Panc1 (cell line): ENCODE measurements around the gene MEX3A. TPM values are rescaled to one million over a fixed set of nuclear protein-coding genes. Genes with fewer than 3 reads are reported as not detected.

Source experiments
- ATAC-seq: fragments of 200-7000 bp; cut with Tn5 transposase; 2 replicates; pipeline ENCODE4 v1.9.1; 2020; ENCODE audit warnings: mild to moderate bottlenecking, moderate library complexity
- BruUV-seq: library from RNA; stranded (reverse); fragments of 400-500 nt; replicated peaks from 2 replicates; lab custom pipeline; 2021; lab: Mats Ljungman, UMichigan
- CTCF ChIA-PET: fragments of 300-600 bp; sonication (Branson Sonifier 250); formaldehyde crosslinking; loops from one replicate; lab custom pipeline; 2022; ENCODE audit warnings: antibody characterized with exemption; lab: Charles Lee
- POLR2A ChIA-PET: fragments of 300-600 bp; sonication (Branson Sonifier 250); formaldehyde crosslinking; loops from one replicate; lab custom pipeline; 2022; ENCODE audit warnings: antibody characterized with exemption; lab: Charles Lee
- DNase-seq: peaks from one replicate; pipeline ENCODE4 v3.0.0-alpha.2; 2010; ENCODE audit warnings: low read depth, low spot score
- H3K27ac ChIP-seq: 2 replicates; pipeline ENCODE4 v1.5.1; 2011; ENCODE audit warnings: mild to moderate bottlenecking, low read length, inconsistent platforms
- H3K27me3 ChIP-seq: fragments of 200-500 bp; sonication (Bioruptor generic); 2 replicates; pipeline ENCODE4 v1.6.0; 2014; ENCODE audit warnings: low read length, inconsistent platforms; ENCODE audit not compliant: control insufficient read depth, insufficient read depth
- H3K36me3 ChIP-seq: fragments of 200-500 bp; sonication (Bioruptor generic); 2 replicates; pipeline ENCODE4 v1.5.1; 2014; ENCODE audit warnings: inconsistent platforms, mild to moderate bottlenecking, low read length, moderate library complexity; ENCODE audit not compliant: control insufficient read depth, insufficient read depth
- H3K4me1 ChIP-seq: 2 replicates; pipeline ENCODE4 v1.5.1; 2011; ENCODE audit warnings: inconsistent platforms, mild to moderate bottlenecking, low read length, moderate library complexity; ENCODE audit not compliant: control insufficient read depth, insufficient read depth
- H3K4me3 ChIP-seq, 2 experiments: 2 replicates each; pipeline ENCODE4 v1.5.1; 2011 to 2012; ENCODE audit warnings: low read depth in 2 of 2, low read length in 2 of 2, mild to moderate bottlenecking in 2 of 2, inconsistent platforms in 1 of 2, moderate library complexity in 1 of 2
- H3K9me3 ChIP-seq: fragments of 200-500 bp; sonication (Bioruptor generic); 2 replicates; pipeline ENCODE4 v1.5.1; 2014; ENCODE audit warnings: low read depth, mild to moderate bottlenecking, inconsistent platforms, low read length, moderate library complexity; ENCODE audit not compliant: control insufficient read depth, insufficient read depth
- CTCF ChIP-seq: fragments of 450-650 bp; IDR thresholded peaks from 2 replicates; pipeline ENCODE4 v1.5.1; 2017; ENCODE audit warnings: mild to moderate bottlenecking
- POLR2AphosphoS5 ChIP-seq: IDR thresholded peaks from 2 replicates; pipeline ENCODE4 v1.6.1; 2012; ENCODE audit warnings: mild to moderate bottlenecking, low read depth, low read length, moderate library complexity
- REST ChIP-seq, 2 experiments: IDR thresholded peaks; 2 replicates each; pipeline ENCODE4 v1.6.1; 2011 to 2012; ENCODE audit warnings: low read depth in 2 of 2, control low read depth in 1 of 2, low read length in 1 of 2, mild to moderate bottlenecking in 1 of 2, moderate library complexity in 1 of 2; ENCODE audit not compliant: insufficient read depth in 1 of 2
- SIN3A ChIP-seq: IDR thresholded peaks from 2 replicates; pipeline ENCODE4 v1.6.1; 2012; ENCODE audit warnings: low read depth, mild to moderate bottlenecking, low read length, moderate library complexity, borderline replicate concordance; ENCODE audit not compliant: insufficient read depth
- TCF7L2 ChIP-seq: IDR thresholded peaks from 2 replicates; pipeline ENCODE4 v1.6.1; 2011; ENCODE audit warnings: mild to moderate bottlenecking, low read depth, low read length, inconsistent platforms
- in situ Hi-C: cut with HindIII; loops from 2 replicates; pipeline ENCODE4 v1.10.0; 2016; ENCODE audit warnings: low sequenced_read_pairs, low pct_unique_long_range_greater_than_20kb
- intact Hi-C: fragments of 100-400 bp; cut with micrococcal nuclease; formaldehyde crosslinking; loops from one replicate; pipeline ENCODE4 v1.10.0; 2022; ENCODE audit not compliant: unreplicated experiment
- total RNA-seq: library from RNA; stranded (reverse); gene quantifications from one replicate; pipeline ENCODE4 v1.2.1, GENCODE V29; 2021; ENCODE audit not compliant: unreplicated experiment

Gene MEX3A
- total RNA-seq, 1 experiment from 2014 or later = 15.8 TPM

GRCh38 chr1:156128308-156128653, 46.0 kb upstream of the MEX3A start:
- peak overlapping the region in 1 of 2 experiments; percentile 9; a peak in 1 of 4 replicates for H3K4me3 ChIP-seq

More at GRCh38 chr1:156128308-156128653, 46.0 kb upstream of the MEX3A start:
- Histone ChIP-seq H3K4me1 (peaks cover 71% of the 10 kb centered on the region), H3K9me3 (no peaks in the 10 kb centered on the region), H3K36me3 (peaks cover 7% of the 10 kb centered on the region; the same call in 1 of the 2 replicates), H3K27me3 (no peaks in the 10 kb centered on the region), H3K27ac (peak overlapping the region; percentile 95)
- in situ Hi-C loops = no loop called here
- TF ChIP-seq SIN3A (no peak), POLR2AphosphoS5 (no peak), TCF7L2 (no peak), CTCF (no peak), REST (IDR thresholded peaks at IDR 0.05; ENCODE audit: insufficient read depth in 1 of 2, low read depth in 2 of 2, low read length in 1 of 2) (no peak)
- no TSS peak for BruUV-seq
- CTCF ChIA-PET = interaction anchor here (0.6 to 3.1 kb wide), 6 partner anchors 9 to 97 kb away, joined by 3 to 23 read pairs (median 4); no protein-coding TSS in a partner anchor
- POLR2A ChIA-PET = interaction anchor here (0.6 to 1.0 kb wide), 3 partner anchors 9 to 33 kb away, joined by 3 to 28 read pairs (median 4); no protein-coding TSS in a partner anchor
- intact Hi-C loops = no loop called here
- DNase-seq = no peak
- ATAC-seq = no peak
